Measurements from ENCODE around the gene ZFR2. TPM values are rescaled to one million over a fixed set of nuclear protein-coding genes. Genes with fewer than 3 reads are reported as not detected.
"Not testable (repeated sequence)": the region's sequence is repeated elsewhere in the genome, so short reads cannot be mapped to it uniquely, and the experiment has no call there.

The ZFR2 gene
- polyA plus RNA-seq, 4 donors: 1.2 to 2.8 (median 1.8) TPM

DNA sequence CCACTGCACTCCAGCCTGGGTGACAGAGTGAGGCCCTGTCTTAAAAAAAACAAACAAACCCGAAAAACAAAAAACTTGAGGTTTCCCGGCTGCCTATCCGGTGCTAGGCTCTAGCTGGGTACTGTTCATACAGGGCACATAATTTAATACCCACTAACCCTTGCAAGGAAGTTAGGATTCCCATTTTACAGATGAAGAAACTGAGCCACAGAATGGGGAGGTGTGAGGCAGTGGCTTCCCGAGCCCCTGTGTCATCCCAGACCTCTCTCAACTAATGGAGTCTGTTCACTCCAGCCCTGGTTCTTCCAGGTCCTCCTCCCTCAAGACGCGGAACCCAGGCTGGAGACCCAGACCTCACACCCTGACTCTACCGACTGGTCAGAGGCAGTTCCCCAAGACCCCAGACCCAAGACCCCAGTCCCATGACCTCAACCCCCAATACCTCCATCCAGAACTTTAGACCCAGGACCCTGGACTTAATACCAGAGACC lies 107.9 kb downstream of the ZFR2 start:
- no peak for DNase-seq (ENCODE audit: low read depth in 4 of 4, low spot score in 2 of 4)

DNA sequence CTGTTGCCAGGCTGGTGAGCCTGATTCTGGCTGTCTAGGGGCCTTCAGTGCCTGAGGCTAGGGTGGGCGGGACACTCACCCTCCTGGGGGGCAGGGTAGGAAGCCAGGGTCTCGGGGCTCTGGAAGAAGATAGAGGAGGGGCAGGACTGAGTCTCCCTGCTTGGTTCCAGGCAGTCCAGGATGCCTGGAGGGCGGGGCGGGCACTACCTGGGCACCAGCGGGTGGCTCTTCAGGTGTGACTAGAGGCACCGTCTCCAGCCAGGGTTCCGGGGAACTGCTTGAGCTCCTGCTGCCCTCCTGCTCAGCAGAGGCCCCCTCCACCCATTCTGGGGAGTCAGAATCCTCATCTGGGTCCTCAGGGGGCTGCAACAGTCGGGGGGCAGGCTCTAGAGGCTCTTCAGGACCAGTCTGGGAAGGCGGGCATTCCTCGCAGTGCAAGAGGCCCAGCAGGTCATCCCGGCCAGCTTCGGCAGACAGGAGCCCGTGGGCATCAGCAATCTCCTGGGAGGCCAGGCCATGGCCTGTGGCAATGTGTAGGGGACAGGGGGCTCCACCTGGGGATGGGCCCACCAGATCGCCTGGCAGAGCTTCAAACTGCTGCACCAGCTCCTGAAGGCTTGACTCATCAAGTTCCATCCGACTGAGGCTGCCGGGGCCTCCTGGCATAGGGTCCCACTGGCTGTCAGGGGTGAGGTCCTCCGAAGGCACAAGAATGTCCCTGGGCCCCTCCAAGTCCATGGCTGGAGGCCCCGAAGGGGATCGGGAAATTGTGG lies 109.2 kb downstream of the ZFR2 start:
- no peak for DNase-seq (ENCODE audit: low read depth in 4 of 4, low spot score in 2 of 4)

DNA sequence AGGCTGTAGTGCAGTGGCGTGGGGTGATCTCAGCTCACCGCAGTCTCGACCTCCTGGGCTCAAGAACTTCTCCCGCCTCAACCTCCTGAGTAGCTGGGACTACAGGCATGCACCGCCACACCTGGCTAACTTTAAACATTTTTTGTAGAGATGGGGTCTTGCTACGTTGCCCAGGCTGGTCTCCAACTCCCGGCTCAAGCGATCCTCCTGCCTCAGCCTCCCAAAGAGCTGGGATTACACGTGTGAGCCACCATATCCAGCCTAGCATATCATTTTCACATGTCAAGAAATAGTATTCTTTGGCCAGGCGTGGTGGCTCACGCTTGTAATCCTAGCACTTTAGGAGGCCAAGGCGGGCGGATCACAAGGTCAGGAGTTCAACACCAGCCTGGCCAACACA lies 110.5 kb downstream of the ZFR2 start:
- not testable (repeated sequence) for DNase-seq (ENCODE audit: low read depth in 4 of 4, low spot score in 2 of 4)

DNA sequence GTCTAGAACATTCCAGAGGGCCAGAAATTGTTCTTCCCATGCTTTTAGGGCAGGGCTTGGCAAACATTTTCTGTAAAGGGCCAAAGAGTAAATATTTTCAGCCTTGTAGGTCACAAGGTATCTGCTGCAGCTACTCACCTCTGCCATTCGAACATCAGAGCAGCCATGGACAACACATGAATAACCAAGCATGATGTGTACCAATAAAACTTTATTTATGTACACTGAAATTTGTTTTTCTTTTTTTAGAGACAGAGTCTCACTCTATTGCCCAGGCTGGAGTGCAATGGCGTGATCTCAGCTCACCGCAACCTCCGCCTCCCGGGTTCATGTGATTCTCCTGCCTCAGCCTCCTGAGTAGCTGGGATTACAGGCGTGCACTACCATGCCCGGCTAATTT lies 111.1 kb downstream of the ZFR2 start:
- not testable (repeated sequence) for DNase-seq (ENCODE audit: low read depth in 4 of 4, low spot score in 2 of 4)

Other genes starting within 250 kb of the ZFR2 start
- gene CACTIN, start 242.2 kb downstream of the ZFR2 start, polyA plus RNA-seq (ENCODE audit: insufficient read length in 4 of 4): 10 to 100 TPM; 18.6 to 35.0 (median 29.3) TPM
- gene PIP5K1C, start 168.6 kb downstream of the ZFR2 start, polyA plus RNA-seq (ENCODE audit: insufficient read length in 4 of 4): 10 to 100 TPM; 18.3 to 37.0 (median 28.8) TPM
- gene TJP3, start 160.7 kb downstream of the ZFR2 start, polyA plus RNA-seq (ENCODE audit: insufficient read length in 4 of 4): 10 to 100 TPM in 3 of 4 donors, 1 to 10 TPM in 1; 8.6 to 16.0 (median 11.3) TPM
- 10 to 100 TPM; 12.8 to 25.4 (median 19.9) TPM for gene APBA3, start 107.3 kb downstream of the ZFR2 start, polyA plus RNA-seq (ENCODE audit: insufficient read length in 4 of 4)
- gene MRPL54, start 106.4 kb downstream of the ZFR2 start, polyA plus RNA-seq (ENCODE audit: insufficient read length in 4 of 4): 10 to 100 TPM; 30.6 to 58.9 (median 37.0) TPM
- under 1 TPM in 1 of 4 donors, not detected in 3; 0.06 TPM for gene RAX2, start 96.8 kb downstream of the ZFR2 start, polyA plus RNA-seq (ENCODE audit: insufficient read length in 4 of 4)
- gene MATK, start 82.7 kb downstream of the ZFR2 start, polyA plus RNA-seq (ENCODE audit: insufficient read length in 4 of 4): 1 to 10 TPM in 3 of 4 donors, under 1 TPM in 1; 0.96 to 2.1 (median 1.8) TPM
- gene ATCAY, start 11.6 kb upstream of the ZFR2 start, polyA plus RNA-seq (ENCODE audit: insufficient read length in 4 of 4): under 1 TPM; 0.16 to 0.95 (median 0.53) TPM
- gene NMRK2, start 64.0 kb upstream of the ZFR2 start, polyA plus RNA-seq (ENCODE audit: insufficient read length in 4 of 4): under 1 TPM in 3 of 4 donors, not detected in 1; 0.16 to 0.25 (median 0.18) TPM
- 10 to 100 TPM; 34.4 to 52.3 (median 47.1) TPM for gene DAPK3, start 102.1 kb upstream of the ZFR2 start, polyA plus RNA-seq (ENCODE audit: insufficient read length in 4 of 4)
- gene EEF2, start 116.4 kb upstream of the ZFR2 start, polyA plus RNA-seq (ENCODE audit: insufficient read length in 4 of 4): 1,000 to 10,000 TPM; 1,516 to 2,178 (median 1,698) TPM
- gene PIAS4, start 138.7 kb upstream of the ZFR2 start, polyA plus RNA-seq (ENCODE audit: insufficient read length in 4 of 4): 10 to 100 TPM; 29.0 to 50.9 (median 36.3) TPM
- 10 to 100 TPM in 3 of 4 donors, 1 to 10 TPM in 1; 7.6 to 15.6 (median 11.8) TPM for gene ZBTB7A, start 197.9 kb upstream of the ZFR2 start, polyA plus RNA-seq (ENCODE audit: insufficient read length in 4 of 4)

Data from left renal cortex interstitium (tissue), 4 donors.